ENCODE results near the gene VOPP1.

DNA sequence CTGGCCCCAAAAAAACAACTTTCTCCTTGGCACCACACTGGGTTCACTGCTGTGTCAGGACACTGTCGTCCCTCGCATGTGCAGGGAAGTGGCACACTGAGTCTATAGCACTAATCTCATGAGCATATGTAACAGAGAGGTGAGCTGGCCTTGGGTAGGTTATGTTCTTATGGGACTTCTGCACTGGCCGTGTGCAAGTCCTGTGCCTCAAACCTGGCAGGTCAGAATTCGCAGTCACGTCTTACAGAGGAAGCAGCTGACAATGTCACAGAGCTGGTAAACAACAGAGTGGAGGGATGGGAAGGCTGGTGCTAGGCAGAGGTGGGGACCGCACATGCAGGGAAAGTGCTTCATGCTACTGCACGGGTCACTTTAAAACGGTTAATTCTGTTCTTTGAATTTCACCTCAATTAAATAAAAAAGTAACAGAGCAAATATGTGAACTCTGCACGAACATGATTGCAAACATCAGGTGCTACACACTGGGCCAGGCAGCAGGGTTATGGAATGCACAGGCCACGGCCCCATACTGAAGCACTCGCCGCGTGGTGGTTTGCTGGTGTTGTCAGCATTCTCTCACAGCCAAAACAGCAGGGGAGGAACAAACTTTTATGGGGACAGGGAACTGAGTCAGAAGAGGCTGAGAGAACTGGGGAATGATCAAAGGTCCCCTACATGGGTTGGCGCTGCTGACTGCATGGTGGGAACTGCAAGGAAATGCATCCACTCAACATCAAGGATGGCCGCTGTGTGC lies 54.2 kb downstream of the VOPP1 start:
- TF ChIP-seq, protein P1, sequence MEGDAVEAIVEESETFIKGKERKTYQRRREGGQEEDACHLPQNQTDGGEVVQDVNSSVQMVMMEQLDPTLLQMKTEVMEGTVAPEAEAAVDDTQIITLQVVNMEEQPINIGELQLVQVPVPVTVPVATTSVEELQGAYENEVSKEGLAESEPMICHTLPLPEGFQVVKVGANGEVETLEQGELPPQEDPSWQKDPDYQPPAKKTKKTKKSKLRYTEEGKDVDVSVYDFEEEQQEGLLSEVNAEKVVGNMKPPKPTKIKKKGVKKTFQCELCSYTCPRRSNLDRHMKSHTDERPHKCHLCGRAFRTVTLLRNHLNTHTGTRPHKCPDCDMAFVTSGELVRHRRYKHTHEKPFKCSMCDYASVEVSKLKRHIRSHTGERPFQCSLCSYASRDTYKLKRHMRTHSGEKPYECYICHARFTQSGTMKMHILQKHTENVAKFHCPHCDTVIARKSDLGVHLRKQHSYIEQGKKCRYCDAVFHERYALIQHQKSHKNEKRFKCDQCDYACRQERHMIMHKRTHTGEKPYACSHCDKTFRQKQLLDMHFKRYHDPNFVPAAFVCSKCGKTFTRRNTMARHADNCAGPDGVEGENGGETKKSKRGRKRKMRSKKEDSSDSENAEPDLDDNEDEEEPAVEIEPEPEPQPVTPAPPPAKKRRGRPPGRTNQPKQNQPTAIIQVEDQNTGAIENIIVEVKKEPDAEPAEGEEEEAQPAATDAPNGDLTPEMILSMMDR (IDR thresholded peaks at IDR 0.05; ENCODE audit: low read depth, low read length), result no peak
- TF ChIP-seq POLR2A (IDR thresholded peaks at IDR 0.05; ENCODE audit: extremely low read depth, insufficient read length), result no peak
- TF ChIP-seq, protein P2, sequence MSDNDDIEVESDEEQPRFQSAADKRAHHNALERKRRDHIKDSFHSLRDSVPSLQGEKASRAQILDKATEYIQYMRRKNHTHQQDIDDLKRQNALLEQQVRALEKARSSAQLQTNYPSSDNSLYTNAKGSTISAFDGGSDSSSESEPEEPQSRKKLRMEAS (IDR thresholded peaks at IDR 0.05; ENCODE audit: low read depth, low read length), result no peak

All from NB4 (cell line).